Activated CD8-positive, alpha-beta memory T cell treated with anti-CD3 and anti-CD28 coated beads for 36 hours (primary cell): ENCODE measurements around the gene KCNQ1. TPM values are rescaled to one million over a fixed set of nuclear protein-coding genes. Genes with fewer than 3 reads are reported as not detected.

Experiments
- CTCF ChIA-PET: fragments of 350-600 bp; sonication (Branson Sonifier 250); formaldehyde crosslinking; loops from one replicate; lab custom pipeline; 2021; ENCODE audit warnings: antibody characterized with exemption; lab: Charles Lee
- POLR2A ChIA-PET: fragments of 350-600 bp; sonication (Branson Sonifier 250); formaldehyde crosslinking; loops from one replicate; lab custom pipeline; 2021; ENCODE audit warnings: antibody characterized with exemption; lab: Charles Lee
- total RNA-seq, 2 experiments: library from RNA; stranded (reverse); gene quantifications; one replicate each; pipeline ENCODE4 v1.2.3, GENCODE V29; 2021

Gene KCNQ1
- total RNA-seq, 2 experiments from 2014 or later, result 3.1 to 3.9 TPM

DNA sequence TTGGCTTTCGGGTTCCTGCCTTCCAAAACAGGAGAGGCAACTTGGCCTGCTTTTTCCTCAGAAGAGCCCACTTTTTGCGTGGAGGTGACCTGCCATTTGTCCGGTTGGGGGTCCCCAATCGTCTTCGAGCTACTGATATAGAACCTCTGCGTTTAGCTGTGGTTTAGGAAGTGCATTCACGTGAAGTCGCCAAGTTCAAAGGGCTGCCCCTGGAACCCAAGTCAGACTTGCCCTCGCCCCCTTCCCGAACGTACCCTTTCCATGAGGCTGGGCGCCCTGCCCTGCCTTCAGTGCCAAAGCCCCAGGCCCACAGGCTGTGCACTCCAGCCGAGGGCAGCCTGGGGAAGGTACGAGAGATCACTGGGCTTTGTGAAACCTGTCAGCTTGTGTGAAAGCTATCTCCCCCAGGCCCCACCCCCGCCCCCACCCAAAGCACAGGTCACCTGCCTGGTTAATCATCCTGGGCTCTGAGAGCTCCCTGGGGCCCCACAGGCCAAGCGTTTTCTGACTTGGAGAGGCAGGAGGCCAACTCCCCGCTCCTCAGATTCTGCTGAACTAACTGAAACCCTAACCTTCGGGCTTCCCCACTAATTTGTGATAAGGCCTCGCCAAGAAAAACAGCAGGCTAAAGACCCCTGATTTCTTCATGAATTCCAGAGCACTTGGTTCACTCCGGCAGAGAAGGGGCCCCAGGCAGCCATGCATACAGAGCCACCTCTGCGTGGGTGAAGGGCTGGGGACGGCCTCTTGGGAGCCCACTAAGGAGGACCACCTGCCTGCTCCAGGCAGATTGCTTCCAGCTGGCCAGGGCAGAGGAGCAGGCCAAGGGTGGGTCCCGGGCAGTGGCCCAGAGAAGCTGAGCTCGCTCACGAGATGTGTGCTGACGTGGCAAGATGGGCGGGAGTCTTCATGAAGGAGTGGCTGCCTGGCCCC lies 280.8 kb downstream of the KCNQ1 start:
- ChIA-PET CTCF (no interaction called here), POLR2A (no interaction called here)

- ChIA-PET POLR2A (no interaction called here), CTCF (interaction anchor here (1.4 kb wide), 1 partner anchor 160 kb away, joined by 3 read pairs; no protein-coding TSS in a partner anchor)
Measured at GRCh38 chr11:2726964-2727363, 282.2 kb downstream of the KCNQ1 start.

GRCh38 chr11:2728128-2728662 lies 283.4 kb downstream of the KCNQ1 start:
- POLR2A ChIA-PET, result no interaction called here
- CTCF ChIA-PET, result no interaction called here

DNA sequence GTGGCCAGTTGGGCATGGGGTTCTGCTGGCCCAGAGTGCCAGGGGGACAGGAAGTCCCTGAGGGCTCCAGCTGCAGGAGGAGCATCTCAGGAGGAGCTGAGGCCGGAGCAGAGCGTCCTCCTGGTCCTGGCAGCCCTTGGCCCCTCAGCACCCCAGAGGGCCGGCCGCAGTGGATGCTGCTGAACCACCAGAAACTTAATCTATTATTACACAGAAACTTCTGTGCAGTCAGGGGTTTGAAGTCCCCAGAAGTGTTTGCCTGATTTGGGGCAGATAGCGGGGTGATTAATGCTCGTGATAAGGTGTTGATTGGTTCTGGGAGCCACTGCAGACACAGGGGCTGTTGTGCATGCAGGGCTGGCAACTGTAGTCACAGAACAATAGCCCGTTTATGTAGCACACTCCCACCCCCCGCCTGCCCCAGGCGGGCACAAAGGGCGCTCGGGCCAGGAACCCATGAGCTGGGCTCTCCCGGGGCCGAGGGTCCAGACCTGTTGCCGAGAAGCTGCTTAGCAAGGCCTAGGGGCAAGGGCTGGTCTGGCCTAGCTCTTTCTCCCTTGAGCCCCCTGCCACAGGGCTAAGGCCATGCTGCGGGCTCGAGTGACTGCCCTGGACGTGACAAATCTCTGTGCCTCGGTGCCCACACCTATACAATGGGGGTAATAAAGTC lies 284.0 kb downstream of the KCNQ1 start:
- ChIA-PET CTCF (no interaction called here), POLR2A (no interaction called here)

GRCh38 chr11:2729841-2730240 lies 285.0 kb downstream of the KCNQ1 start:
- CTCF ChIA-PET, result no interaction called here
- POLR2A ChIA-PET, result no interaction called here

DNA sequence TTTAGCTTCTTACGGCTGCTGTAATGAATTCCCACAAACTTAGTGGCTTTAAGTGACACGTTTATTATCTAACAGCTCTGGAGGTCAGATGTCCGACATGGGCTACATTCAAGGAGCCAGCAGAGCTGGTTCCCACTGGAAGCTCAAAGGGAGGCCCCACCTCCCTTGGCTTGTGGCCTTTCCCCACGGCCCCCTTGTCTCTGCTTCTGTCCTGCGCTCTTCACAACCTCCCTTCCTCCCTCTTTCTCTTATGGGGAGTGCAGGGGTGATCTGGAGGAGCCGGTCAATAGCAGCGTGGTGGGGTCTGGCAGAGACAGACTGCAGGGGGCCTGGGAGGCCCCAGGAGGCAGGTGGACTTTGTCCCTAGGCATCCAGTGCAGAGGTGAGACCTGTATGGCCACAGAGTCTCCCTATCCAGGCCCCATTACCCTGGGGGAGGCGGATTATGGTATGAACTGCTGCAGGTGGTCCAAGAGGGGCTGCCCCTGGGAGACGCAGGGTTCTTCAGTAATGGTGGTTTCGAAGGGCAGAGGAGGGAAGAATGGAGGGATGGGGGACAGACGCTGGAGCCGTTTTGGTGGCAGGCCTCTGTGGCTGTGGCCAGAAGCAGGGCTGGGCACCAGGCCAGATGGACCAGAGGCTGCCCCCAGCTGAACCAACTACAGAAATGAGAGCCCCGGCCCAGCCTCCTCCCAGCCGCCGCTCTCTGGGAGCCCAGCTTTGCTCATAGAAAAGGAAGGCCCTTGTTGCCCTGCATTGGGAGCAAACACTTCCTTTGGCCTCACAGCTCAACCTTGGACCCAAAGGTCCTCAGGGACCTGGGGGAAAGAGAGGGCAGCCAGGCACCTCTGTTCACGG lies 285.7 kb downstream of the KCNQ1 start:
- POLR2A ChIA-PET, result no interaction called here
- CTCF ChIA-PET, result no interaction called here

- POLR2A ChIA-PET, result no interaction called here
- CTCF ChIA-PET, result interaction anchor here (1.0 kb wide), 1 partner anchor 199 kb away, joined by 3 read pairs; no protein-coding TSS in a partner anchor
Measured at GRCh38 chr11:2731130-2732125, 286.6 kb downstream of the KCNQ1 start.

GRCh38 chr11:2732261-2732939 lies 287.6 kb downstream of the KCNQ1 start:
- POLR2A ChIA-PET, result no interaction called here
- CTCF ChIA-PET, result interaction anchor here (1.0 kb wide), 1 partner anchor 200 kb away, joined by 3 read pairs; no protein-coding TSS in a partner anchor

GRCh38 chr11:2732940-2733628 lies 288.3 kb downstream of the KCNQ1 start:
- POLR2A ChIA-PET, result no interaction called here
- CTCF ChIA-PET, result no interaction called here

DNA sequence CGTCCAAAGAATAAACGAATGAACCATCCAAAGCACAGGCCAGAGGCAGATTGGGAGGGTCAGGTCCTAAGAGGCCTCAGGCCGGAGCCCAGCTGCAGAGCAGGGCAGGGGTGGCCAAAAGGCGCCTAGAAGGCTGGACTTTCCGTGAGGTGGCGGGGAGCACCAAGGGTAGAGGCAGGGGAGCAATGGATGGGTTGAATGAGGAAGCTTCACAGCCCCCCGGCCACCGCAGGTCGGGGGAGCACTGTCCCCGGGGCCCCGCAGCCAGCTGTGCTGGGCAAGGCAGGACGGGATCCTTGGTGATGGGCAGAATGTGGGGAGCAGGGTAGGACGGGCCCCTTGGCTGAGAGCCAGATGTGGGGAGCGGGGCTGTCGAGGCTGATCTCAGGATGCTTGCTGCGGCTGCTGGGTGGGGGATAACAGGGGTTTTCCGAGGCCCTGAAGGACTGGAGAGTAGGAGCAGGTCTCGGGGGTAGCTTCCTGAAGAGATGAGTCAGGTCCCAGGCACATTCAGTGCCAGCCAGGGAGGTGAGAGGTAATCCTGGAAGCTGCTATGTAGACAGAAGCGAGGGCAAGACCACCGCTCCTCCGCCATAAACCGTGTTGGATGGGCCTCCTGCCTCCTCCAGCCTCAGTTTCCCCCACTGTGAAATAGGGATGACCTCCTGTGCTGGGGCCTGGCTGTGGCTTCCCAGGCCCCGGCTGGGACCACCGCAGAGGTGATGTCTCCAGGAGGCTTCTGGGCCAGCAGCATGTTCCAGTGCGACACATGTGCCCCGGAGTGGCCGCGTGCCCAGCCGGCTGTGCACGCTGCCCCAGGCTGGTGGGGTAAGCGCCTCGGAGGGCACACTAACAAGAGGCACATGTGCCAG lies 289.6 kb downstream of the KCNQ1 start:
- ChIA-PET CTCF (interaction anchor here (0.7 kb wide), 1 partner anchor 198 kb away, joined by 3 read pairs; no protein-coding TSS in a partner anchor), POLR2A (no interaction called here)

- POLR2A ChIA-PET, result no interaction called here
- CTCF ChIA-PET, result interaction anchor here (0.7 kb wide), 1 partner anchor 153 kb away, joined by 4 read pairs; no protein-coding TSS in a partner anchor
Measured at GRCh38 chr11:2735053-2735589, 290.3 kb downstream of the KCNQ1 start.

DNA sequence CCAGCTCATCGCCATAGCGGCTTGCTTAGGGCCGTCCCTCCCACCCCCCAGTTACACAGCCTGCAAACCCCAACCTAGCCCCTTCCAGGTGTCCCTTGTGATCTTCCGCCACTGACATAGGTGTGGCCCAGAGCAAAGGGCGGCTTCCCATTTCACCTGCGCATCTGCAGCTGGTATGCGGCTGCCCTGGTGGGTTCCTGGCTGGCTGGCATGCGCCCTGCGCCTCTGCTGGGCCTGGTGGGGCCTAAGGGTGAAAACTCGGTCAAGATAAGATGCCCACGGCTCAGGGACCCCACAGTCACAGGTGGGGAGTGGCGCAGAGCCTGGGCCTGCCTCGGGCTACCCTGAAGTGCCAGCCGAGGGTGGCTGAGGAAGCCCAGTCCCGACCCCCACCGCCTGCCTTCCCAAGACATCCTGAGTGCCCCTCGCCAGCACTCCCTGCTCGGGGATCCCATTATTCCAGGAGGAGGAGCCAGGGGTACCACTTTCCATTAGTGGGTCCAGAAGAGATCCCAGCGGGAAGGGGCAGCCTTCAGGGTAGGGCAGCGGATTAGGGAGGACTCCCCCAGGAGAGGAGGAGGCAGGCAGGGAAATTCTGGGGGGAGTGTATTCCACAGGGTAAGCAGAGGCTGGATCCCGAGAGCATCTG lies 291.9 kb downstream of the KCNQ1 start:
- ChIA-PET POLR2A (no interaction called here), CTCF (no interaction called here)

GRCh38 chr11:2737226-2737590 lies 292.4 kb downstream of the KCNQ1 start:
- CTCF ChIA-PET, result no interaction called here
- POLR2A ChIA-PET, result no interaction called here

GRCh38 chr11:2737866-2738265 lies 293.1 kb downstream of the KCNQ1 start:
- POLR2A ChIA-PET, result no interaction called here
- CTCF ChIA-PET, result no interaction called here
